Esophagus squamous epithelium (tissue), 4 donors: ENCODE measurements around the gene UBXN10.

ENCODE experiments used
- POLR2A ChIP-seq, 4 donors: fragments of 450-650 bp; IDR thresholded peaks; one replicate each; pipeline ENCODE4 v1.6.1; 2017; ENCODE audit warnings: antibody characterized with exemption in 4 of 4, mild to moderate bottlenecking in 4 of 4, moderate library complexity in 3 of 4
- TF ChIP-seq, protein P1 (sequence below), 6 experiments: fragments of 450-650 bp in 4 of 6; fragments of 200-600 bp in 2 of 6; sonication (generic) in 2 of 6; IDR thresholded peaks; one replicate each; pipeline ENCODE4 v1.5.1; 2016 to 2019; ENCODE audit warnings: antibody characterized with exemption in 6 of 6, mild to moderate bottlenecking in 4 of 6, moderate library complexity in 4 of 6

DNA sequence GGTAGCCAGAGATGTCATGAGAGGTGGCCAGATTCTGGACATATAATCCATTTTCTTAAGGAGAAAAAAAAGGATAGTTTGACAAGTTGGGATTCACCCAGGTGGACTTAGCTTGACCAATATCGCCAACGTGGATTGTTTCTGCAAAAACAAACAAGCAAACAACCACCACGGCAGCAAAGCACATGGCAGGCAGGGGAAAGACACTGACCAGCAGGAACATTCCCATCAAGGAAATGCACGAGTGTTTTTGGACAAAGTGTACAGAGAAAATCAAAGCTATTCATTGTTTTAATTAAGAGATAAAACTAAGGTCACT lies 9.5 kb downstream of the UBXN10 start:
- TF ChIP-seq, protein P1, sequence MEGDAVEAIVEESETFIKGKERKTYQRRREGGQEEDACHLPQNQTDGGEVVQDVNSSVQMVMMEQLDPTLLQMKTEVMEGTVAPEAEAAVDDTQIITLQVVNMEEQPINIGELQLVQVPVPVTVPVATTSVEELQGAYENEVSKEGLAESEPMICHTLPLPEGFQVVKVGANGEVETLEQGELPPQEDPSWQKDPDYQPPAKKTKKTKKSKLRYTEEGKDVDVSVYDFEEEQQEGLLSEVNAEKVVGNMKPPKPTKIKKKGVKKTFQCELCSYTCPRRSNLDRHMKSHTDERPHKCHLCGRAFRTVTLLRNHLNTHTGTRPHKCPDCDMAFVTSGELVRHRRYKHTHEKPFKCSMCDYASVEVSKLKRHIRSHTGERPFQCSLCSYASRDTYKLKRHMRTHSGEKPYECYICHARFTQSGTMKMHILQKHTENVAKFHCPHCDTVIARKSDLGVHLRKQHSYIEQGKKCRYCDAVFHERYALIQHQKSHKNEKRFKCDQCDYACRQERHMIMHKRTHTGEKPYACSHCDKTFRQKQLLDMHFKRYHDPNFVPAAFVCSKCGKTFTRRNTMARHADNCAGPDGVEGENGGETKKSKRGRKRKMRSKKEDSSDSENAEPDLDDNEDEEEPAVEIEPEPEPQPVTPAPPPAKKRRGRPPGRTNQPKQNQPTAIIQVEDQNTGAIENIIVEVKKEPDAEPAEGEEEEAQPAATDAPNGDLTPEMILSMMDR (IDR thresholded peaks at IDR 0.05): no peak
- TF ChIP-seq POLR2A (IDR thresholded peaks at IDR 0.05): no peak
